ENCODE measurements around the gene CAMKK1. TPM values are rescaled to one million over a fixed set of nuclear protein-coding genes. Genes with fewer than 3 reads are reported as not detected.

Gene CAMKK1
- total RNA-seq, 1 donor from 2014 or later: 3.6 TPM

DNA sequence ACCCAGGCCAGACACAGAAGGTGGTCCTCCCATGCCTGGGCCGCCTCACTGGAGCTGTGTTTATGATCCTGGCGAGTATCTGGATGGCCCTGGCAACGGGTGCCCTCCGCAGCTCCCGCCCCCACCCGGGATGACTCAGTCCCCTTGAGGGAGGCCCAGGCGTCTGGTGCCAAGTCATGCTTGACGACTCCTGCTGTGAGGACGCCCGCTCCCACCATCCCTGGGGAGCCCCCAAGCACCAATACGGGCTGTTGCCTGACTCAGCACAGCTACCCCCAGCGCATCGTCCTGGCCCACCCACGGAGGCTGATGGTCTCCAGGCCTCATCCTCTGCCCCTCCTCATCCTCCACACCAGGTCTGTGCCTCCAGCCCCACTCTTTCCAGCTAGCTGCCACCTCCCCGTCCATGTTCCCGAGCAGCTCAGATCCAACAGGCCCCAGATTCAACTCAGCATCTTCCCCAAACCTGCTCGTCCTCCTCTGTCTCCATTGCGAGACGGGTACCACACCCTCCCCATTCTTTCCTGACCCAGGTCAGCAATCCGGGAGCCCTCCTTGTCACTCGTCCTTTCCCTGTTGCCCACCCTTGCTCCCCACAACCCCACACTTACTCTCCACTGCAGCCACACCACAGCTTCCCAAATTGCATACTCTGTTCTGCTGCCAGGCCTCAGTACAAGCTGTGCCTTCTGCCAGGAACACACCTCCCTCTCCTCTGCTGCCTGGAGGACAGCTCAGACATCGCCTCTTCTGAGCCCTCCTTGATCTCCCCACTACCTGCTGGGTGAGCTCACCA, 2.6 kb downstream of the CAMKK1 start:
- H3K4me3 ChIP-seq: peak overlapping the region in 1 of 2 donors; percentile 20
- H3K36me3 ChIP-seq: peaks cover 0 to 1% of the 10 kb centered on the region in 2 donors
- TF ChIP-seq, protein P1, sequence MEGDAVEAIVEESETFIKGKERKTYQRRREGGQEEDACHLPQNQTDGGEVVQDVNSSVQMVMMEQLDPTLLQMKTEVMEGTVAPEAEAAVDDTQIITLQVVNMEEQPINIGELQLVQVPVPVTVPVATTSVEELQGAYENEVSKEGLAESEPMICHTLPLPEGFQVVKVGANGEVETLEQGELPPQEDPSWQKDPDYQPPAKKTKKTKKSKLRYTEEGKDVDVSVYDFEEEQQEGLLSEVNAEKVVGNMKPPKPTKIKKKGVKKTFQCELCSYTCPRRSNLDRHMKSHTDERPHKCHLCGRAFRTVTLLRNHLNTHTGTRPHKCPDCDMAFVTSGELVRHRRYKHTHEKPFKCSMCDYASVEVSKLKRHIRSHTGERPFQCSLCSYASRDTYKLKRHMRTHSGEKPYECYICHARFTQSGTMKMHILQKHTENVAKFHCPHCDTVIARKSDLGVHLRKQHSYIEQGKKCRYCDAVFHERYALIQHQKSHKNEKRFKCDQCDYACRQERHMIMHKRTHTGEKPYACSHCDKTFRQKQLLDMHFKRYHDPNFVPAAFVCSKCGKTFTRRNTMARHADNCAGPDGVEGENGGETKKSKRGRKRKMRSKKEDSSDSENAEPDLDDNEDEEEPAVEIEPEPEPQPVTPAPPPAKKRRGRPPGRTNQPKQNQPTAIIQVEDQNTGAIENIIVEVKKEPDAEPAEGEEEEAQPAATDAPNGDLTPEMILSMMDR (IDR thresholded peaks at IDR 0.05): no peak
- no peaks in the 10 kb centered on the region for H3K27me3 ChIP-seq
- peak overlapping the region; percentile 81 to 85 for H3K27ac ChIP-seq
- peak; percentile 83 to 96 for DNase-seq (ENCODE audit: low spot score in 2 of 2)
- H3K9me3 ChIP-seq: no peaks in the 10 kb centered on the region
- intact Hi-C loops (cut with DNase I): loop anchor here (5.0 kb wide), 2 partner anchors 43 to 252 kb away; partner anchors contain the start of genes CYB5D2, NCBP3 and ZZEF1
- peaks cover 20 to 58% of the 10 kb centered on the region in 2 donors for H3K4me1 ChIP-seq

DNA sequence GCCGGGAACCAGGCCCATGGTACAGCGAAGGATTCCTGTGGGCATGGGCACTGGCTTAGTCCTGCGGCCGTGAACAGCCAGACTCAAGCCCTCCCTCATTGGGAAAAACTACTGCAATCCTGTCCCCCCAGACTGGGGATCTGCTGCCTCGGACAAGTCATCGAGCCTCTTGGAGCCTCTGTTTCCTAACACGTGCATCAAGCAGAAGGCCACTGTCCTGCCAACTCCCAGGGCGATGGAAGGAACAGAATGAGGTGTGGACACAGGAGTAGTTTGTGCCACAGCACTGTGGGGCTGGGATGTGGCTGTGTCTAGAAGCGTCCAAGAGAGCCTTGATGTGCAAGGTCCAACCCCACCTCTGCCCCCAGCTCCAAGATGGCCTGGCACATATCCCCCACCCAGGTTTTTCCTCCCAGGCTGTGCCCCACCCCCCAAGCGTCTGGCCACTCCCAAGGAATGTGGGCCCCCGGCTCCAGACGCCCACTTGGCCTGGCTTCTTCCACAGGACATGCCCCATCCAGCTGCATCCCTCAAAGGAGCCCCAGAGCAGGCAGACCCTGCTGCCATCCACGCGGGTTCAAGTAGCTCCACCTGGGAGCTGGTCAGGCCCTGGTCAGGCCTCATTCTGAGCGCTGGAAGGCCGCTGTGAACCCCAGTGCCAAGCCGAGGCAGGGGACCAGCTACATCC, 3.4 kb downstream of the CAMKK1 start:
- Histone ChIP-seq H3K4me3 (peak overlapping the region in 1 of 2 donors; percentile 11), H3K9me3 (no peaks in the 10 kb centered on the region), H3K4me1 (peaks cover 20 to 55% of the 10 kb centered on the region in 2 donors), H3K27me3 (no peaks in the 10 kb centered on the region), H3K36me3 (peaks cover 4 to 9% of the 10 kb centered on the region in 2 donors), H3K27ac (peak overlapping the region; percentile 81 to 85)
- TF ChIP-seq, protein P1 (IDR thresholded peaks at IDR 0.05): no peak
- no peak for DNase-seq (ENCODE audit: low spot score in 2 of 2)
- intact Hi-C loops (cut with DNase I): loop anchor here (5.0 kb wide), 2 partner anchors 42 to 253 kb away; partner anchors contain the start of genes CYB5D2, NCBP3 and ZZEF1

GRCh38 chr17:3888343-3889171, 4.3 kb downstream of the CAMKK1 start:
- Histone ChIP-seq H3K9me3 (no peaks in the 10 kb centered on the region), H3K4me3 (no peak overlapping the region), H3K4me1 (peaks cover 18 to 49% of the 10 kb centered on the region in 2 donors), H3K36me3 (peaks cover 4 to 18% of the 10 kb centered on the region in 2 donors), H3K27me3 (no peaks in the 10 kb centered on the region), H3K27ac (peak overlapping the region; percentile 81 to 85)
- TF ChIP-seq, protein P1 (IDR thresholded peaks at IDR 0.05): no peak
- DNase-seq (ENCODE audit: low spot score in 2 of 2): peak in 1 of 2 donors; percentile 83
- intact Hi-C loops (cut with DNase I): no loop called here

- H3K9me3 ChIP-seq: no peaks in the 10 kb centered on the region
- intact Hi-C loops (cut with DNase I): no loop called here
- H3K27ac ChIP-seq: peak overlapping the region; percentile 81 to 85
These were observed 5.0 kb downstream of the CAMKK1 start for GRCh38 chr17:3887804-3888203.

More at GRCh38 chr17:3887804-3888203, 5.0 kb downstream of the CAMKK1 start:
- TF ChIP-seq, protein P1 (IDR thresholded peaks at IDR 0.05): no peak
- Histone ChIP-seq H3K4me3 (no peak overlapping the region), H3K36me3 (peaks cover 10 to 25% of the 10 kb centered on the region in 2 donors), H3K27me3 (no peaks in the 10 kb centered on the region), H3K4me1 (peaks cover 16 to 45% of the 10 kb centered on the region in 2 donors)
- no peak for DNase-seq (ENCODE audit: low spot score in 2 of 2)
